ENCODE data around the gene ALG12. TPM values are rescaled to one million over a fixed set of nuclear protein-coding genes. Genes with fewer than 3 reads are reported as not detected.

ALG12 gene
- total and polyA plus RNA-seq, 2 experiments from 2014 or later, result 18.7 to 23.3 TPM

DNA sequence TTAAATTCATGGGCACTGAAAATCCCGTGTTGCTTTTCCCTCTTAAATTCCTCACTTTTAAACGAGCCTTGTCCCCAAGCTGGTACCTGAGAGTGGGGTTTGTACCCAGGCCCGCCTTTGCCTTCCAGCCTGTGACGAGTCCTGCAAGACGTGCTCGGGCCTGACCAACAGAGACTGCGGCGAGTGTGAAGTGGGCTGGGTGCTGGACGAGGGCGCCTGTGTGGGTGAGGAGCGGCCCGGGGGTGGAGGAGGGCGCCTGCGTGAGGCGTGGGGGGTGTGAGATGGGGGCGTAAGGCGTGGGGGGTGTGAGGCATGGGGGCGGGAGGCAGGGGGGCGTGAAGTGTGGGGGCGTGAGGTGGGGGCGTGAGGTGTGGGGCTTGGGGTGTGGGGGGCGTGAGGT lies 4.2 kb upstream of the ALG12 start:
- Histone ChIP-seq H2AFZ (no peak overlapping the region), H3F3A (replicated peaks; ENCODE audit: low read depth) (no peaks in the 10 kb centered on the region; the same call in 1 of the 2 replicates), H3K36me3 (ENCODE audit: insufficient read depth) (no peaks in the 10 kb centered on the region), H4K20me1 (replicated peaks; ENCODE audit: insufficient read depth) (no peaks in the 10 kb centered on the region), H3K79me2 (replicated peaks; ENCODE audit: insufficient read depth) (peaks cover 2% of the 10 kb centered on the region; the same call in 1 of the 2 replicates), H3K4me2 (no peak overlapping the region), H3K9me2 (ENCODE audit: insufficient read depth) (no peaks in the 10 kb centered on the region), H3K4me3 (no peak overlapping the region), H3K27me3 (ENCODE audit: insufficient read depth) (no peaks in the 10 kb centered on the region), H3K4me1 (ENCODE audit: insufficient read depth) (no peaks in the 10 kb centered on the region; the same call in 1 of the 2 replicates), H3K27ac (ENCODE audit: low read depth) (no peak overlapping the region)
- ATAC-seq, result no peak
- Mint-ChIP-seq H3K27ac (no peak overlapping the region), H3K9me3 (no peaks in the 10 kb centered on the region), H3K4me1 (peaks cover 19% of the 10 kb centered on the region), H3K4me3 (no peak overlapping the region), H3K27me3 (ENCODE audit: insufficient read depth, low read depth, poor library complexity) (peaks cover 11% of the 10 kb centered on the region), H3K36me3 (ENCODE audit: low read depth) (peaks cover 4% of the 10 kb centered on the region; the same call in 2 of the 3 replicates)
- no peak for TF ChIP-seq POLR2AphosphoS5 (IDR thresholded peaks at IDR 0.05; ENCODE audit: low read depth)
- TF ChIP-seq ZNF331 (CRISPR knock-in tag; IDR thresholded peaks at IDR 0.05; ENCODE audit: low read depth), result no peak
- TF ChIP-seq, protein P1, sequence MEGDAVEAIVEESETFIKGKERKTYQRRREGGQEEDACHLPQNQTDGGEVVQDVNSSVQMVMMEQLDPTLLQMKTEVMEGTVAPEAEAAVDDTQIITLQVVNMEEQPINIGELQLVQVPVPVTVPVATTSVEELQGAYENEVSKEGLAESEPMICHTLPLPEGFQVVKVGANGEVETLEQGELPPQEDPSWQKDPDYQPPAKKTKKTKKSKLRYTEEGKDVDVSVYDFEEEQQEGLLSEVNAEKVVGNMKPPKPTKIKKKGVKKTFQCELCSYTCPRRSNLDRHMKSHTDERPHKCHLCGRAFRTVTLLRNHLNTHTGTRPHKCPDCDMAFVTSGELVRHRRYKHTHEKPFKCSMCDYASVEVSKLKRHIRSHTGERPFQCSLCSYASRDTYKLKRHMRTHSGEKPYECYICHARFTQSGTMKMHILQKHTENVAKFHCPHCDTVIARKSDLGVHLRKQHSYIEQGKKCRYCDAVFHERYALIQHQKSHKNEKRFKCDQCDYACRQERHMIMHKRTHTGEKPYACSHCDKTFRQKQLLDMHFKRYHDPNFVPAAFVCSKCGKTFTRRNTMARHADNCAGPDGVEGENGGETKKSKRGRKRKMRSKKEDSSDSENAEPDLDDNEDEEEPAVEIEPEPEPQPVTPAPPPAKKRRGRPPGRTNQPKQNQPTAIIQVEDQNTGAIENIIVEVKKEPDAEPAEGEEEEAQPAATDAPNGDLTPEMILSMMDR (conservative IDR thresholded peaks at IDR 0.05; ENCODE audit: low read depth in 2 of 2), result no peak
- no peak for TF ChIP-seq EZH2phosphoT487 (IDR thresholded peaks at IDR 0.05; ENCODE audit: unreplicated experiment)
- TF ChIP-seq, protein P2, sequence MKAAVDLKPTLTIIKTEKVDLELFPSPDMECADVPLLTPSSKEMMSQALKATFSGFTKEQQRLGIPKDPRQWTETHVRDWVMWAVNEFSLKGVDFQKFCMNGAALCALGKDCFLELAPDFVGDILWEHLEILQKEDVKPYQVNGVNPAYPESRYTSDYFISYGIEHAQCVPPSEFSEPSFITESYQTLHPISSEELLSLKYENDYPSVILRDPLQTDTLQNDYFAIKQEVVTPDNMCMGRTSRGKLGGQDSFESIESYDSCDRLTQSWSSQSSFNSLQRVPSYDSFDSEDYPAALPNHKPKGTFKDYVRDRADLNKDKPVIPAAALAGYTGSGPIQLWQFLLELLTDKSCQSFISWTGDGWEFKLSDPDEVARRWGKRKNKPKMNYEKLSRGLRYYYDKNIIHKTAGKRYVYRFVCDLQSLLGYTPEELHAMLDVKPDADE (IDR thresholded peaks at IDR 0.05), result no peak
- no peak for TF ChIP-seq JUNB (IDR thresholded peaks at IDR 0.05; ENCODE audit: unreplicated experiment)
- no peak for TF ChIP-seq ZNF114 (CRISPR knock-in tag; IDR thresholded peaks at IDR 0.05)
- no peak for TF ChIP-seq STAT1 (IDR thresholded peaks at IDR 0.05; ENCODE audit: unreplicated experiment)
- TF ChIP-seq CREB1 (CRISPR knock-in tag; IDR thresholded peaks at IDR 0.05; ENCODE audit: low read depth), result no peak
- no peak for TF ChIP-seq NANOG (IDR thresholded peaks at IDR 0.05; ENCODE audit: borderline replicate concordance)
- TF ChIP-seq EZH2 (IDR thresholded peaks at IDR 0.05; ENCODE audit: low read depth, unreplicated experiment), result no peak
- TF ChIP-seq, protein P3, sequence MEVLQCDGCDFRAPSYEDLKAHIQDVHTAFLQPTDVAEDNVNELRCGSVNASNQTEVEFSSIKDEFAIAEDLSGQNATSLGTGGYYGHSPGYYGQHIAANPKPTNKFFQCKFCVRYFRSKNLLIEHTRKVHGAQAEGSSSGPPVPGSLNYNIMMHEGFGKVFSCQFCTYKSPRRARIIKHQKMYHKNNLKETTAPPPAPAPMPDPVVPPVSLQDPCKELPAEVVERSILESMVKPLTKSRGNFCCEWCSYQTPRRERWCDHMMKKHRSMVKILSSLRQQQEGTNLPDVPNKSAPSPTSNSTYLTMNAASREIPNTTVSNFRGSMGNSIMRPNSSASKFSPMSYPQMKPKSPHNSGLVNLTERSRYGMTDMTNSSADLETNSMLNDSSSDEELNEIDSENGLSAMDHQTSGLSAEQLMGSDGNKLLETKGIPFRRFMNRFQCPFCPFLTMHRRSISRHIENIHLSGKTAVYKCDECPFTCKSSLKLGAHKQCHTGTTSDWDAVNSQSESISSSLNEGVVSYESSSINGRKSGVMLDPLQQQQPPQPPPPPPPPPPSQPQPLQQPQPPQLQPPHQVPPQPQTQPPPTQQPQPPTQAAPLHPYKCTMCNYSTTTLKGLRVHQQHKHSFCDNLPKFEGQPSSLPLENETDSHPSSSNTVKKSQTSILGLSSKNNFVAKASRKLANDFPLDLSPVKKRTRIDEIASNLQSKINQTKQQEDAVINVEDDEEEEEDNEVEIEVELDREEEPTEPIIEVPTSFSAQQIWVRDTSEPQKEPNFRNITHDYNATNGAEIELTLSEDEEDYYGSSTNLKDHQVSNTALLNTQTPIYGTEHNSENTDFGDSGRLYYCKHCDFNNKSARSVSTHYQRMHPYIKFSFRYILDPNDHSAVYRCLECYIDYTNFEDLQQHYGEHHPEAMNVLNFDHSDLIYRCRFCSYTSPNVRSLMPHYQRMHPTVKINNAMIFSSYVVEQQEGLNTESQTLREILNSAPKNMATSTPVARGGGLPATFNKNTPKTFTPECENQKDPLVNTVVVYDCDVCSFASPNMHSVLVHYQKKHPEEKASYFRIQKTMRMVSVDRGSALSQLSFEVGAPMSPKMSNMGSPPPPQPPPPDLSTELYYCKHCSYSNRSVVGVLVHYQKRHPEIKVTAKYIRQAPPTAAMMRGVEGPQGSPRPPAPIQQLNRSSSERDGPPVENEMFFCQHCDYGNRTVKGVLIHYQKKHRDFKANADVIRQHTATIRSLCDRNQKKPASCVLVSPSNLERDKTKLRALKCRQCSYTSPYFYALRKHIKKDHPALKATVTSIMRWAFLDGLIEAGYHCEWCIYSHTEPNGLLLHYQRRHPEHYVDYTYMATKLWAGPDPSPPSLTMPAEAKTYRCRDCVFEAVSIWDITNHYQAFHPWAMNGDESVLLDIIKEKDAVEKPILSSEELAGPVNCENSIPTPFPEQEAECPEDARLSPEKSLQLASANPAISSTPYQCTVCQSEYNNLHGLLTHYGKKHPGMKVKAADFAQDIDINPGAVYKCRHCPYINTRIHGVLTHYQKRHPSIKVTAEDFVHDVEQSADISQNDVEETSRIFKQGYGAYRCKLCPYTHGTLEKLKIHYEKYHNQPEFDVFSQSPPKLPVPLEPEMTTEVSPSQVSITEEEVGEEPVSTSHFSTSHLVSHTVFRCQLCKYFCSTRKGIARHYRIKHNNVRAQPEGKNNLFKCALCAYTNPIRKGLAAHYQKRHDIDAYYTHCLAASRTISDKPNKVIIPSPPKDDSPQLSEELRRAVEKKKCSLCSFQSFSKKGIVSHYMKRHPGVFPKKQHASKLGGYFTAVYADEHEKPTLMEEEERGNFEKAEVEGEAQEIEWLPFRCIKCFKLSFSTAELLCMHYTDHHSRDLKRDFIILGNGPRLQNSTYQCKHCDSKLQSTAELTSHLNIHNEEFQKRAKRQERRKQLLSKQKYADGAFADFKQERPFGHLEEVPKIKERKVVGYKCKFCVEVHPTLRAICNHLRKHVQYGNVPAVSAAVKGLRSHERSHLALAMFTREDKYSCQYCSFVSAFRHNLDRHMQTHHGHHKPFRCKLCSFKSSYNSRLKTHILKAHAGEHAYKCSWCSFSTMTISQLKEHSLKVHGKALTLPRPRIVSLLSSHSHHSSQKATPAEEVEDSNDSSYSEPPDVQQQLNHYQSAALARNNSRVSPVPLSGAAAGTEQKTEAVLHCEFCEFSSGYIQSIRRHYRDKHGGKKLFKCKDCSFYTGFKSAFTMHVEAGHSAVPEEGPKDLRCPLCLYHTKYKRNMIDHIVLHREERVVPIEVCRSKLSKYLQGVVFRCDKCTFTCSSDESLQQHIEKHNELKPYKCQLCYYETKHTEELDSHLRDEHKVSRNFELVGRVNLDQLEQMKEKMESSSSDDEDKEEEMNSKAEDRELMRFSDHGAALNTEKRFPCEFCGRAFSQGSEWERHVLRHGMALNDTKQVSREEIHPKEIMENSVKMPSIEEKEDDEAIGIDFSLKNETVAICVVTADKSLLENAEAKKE (CRISPR knock-in tag; IDR thresholded peaks at IDR 0.05), result no peak
- TF ChIP-seq, protein P4, sequence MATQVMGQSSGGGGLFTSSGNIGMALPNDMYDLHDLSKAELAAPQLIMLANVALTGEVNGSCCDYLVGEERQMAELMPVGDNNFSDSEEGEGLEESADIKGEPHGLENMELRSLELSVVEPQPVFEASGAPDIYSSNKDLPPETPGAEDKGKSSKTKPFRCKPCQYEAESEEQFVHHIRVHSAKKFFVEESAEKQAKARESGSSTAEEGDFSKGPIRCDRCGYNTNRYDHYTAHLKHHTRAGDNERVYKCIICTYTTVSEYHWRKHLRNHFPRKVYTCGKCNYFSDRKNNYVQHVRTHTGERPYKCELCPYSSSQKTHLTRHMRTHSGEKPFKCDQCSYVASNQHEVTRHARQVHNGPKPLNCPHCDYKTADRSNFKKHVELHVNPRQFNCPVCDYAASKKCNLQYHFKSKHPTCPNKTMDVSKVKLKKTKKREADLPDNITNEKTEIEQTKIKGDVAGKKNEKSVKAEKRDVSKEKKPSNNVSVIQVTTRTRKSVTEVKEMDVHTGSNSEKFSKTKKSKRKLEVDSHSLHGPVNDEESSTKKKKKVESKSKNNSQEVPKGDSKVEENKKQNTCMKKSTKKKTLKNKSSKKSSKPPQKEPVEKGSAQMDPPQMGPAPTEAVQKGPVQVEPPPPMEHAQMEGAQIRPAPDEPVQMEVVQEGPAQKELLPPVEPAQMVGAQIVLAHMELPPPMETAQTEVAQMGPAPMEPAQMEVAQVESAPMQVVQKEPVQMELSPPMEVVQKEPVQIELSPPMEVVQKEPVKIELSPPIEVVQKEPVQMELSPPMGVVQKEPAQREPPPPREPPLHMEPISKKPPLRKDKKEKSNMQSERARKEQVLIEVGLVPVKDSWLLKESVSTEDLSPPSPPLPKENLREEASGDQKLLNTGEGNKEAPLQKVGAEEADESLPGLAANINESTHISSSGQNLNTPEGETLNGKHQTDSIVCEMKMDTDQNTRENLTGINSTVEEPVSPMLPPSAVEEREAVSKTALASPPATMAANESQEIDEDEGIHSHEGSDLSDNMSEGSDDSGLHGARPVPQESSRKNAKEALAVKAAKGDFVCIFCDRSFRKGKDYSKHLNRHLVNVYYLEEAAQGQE (IDR thresholded peaks at IDR 0.05; ENCODE audit: unreplicated experiment), result no peak
- DNase-seq (ENCODE audit: low spot score), result no peak

All from GM23338 (cell line).